GM21515 (cell line): Measurements from ENCODE around the gene SIDT1.

ENCODE experiments used
- ATAC-seq: cut with Tn5 transposase; IDR thresholded peaks from one replicate; pipeline ENCODE4 v1.9.1; 2021; ENCODE audit not compliant: unreplicated experiment

SIDT1 gene

DNA sequence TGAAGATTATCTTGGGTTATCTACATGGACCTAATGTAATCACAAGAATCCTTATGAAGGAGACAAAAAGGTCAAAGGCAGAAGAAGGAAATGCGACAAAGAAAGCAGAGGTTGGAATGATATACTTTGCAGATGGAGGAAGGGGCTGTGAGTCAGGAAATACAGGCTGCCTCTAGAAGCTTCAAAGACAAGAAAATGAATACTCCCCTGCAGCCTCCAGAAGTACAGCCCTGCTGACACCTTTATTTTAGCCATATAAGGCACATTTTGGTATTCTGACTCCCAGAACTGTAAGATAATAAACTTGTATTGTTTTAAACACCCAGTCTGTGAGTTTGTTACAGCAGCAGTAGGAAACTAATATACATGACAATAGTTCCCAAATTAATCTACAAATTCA, 58.6 kb downstream of the SIDT1 start:
- no peak for ATAC-seq

DNA sequence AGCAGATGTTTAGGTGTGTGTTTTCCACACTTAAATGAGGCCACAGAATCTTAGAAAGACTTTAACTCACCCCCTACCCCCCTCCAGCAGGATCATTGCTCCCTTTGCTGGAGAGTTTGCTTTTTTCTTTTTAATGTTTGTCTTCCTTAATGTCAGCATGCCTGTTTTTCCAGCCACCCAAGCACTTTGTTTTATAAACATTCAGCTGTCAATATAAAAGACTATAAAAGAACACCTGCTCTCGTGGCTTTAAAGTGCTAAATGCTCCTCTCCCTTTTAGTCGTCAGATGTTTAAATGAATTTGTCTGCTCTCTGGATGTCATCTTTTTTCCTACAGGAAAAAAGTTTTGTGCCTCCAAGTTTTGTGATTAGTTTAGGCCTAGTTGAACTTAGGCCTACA, 61.7 kb downstream of the SIDT1 start:
- ATAC-seq = no peak

DNA sequence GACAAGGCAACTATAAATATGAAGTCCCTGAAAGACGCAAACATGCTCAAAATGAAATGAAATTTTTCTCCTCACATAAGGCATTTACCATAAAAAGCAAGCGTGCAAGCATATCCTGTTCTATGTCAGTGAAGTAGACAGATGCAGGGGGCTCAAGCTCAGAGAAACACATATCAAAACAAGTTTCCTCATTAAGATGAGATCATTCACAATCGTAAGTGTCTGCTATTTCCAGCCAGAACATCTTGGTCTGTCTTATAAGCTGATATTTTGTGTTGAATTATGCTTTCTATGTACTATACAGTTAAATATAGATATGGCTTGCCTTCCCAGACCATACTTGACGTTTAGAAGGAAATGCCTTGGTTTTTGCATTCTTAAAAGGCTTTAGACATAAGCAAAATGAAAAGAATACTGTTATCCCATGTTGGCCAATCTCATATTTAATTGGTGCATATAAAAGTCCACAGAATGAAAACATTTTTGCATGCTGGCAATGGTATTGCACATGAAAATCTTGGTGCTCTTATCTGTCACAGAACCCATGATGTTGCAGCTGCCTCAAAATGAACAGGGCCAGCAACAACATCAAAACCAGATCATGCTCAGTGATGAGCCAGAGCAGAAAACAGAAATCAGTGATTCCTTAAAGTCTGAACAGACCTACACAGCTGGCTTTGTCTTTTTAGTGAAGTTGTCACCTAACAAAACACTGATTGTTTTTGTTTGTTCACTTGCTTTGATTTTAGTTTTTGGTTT, 65.4 kb downstream of the SIDT1 start:
- no peak for ATAC-seq

DNA sequence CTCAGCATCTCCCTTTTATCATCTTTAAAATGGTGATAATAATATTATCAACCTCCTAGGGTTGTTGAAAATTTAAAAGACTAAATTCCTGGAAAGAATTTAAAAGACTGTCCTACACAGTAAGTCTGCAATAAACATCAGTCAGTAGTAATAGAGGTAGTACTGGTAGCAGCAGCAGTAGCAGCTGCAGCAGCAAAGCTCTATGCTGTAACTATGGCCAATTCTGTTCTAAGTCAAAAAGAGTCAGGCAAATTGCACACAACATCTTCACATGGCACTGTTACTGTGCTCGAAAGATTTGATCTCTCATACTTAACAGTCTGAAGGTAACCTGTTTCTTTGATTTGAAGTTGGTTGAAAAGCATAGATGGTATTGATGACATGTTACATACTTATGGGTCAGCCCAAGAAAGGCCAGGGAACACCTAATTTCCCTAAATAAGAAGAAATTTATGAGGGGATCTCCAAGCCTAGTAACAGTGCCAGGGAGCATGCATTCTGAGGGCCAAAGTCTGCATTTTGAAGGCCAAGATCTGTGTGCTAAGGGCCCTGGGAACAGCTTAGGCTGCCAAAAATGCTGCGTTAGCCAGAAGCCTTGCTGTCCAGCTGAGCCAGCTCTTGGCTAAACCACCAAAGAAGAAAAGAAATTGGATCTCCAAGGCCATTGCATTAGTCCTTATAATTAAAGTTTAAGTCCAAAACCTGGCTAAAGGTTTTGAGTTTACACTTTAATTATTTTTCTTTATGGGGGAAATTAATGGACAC, 68.2 kb downstream of the SIDT1 start:
- ATAC-seq = no peak

DNA sequence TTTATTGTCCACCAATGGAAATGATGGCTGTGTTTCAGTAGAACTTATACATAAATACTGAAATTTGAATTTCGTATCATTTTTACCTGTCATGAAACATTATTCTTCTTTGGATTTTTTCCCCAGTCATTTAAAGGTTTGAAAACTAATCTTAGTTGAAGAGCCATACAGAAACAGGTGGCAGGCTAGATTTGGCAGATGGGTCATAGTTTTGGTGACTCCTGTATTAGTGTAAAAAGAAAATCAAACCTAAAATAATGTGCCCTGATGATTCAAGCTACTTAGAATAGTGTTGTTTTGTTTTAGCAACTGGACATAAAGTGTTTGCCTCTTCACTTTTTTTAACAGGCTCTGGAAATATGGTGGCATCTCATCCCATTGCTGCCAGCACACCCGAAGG, 68.9 kb downstream of the SIDT1 start:
- ATAC-seq = no peak

DNA sequence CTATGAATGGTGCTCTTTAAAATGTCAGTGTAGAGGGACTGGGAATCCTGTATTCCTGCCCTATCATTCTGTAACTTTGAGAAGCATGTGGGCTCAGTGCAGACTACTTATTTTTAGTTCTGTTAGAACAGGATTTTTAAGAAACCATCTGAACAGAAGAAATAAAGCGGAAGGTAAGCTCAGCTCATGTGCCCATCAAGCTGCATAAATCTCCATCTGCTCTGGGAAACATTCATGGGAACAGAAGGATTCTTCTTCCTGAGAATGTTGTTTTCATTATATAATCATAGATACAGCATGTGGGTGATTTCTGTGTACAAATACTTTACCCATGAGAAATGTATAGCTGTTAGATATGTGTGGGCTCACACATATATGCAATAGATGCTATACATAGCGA, 69.9 kb downstream of the SIDT1 start:
- no peak for ATAC-seq

DNA sequence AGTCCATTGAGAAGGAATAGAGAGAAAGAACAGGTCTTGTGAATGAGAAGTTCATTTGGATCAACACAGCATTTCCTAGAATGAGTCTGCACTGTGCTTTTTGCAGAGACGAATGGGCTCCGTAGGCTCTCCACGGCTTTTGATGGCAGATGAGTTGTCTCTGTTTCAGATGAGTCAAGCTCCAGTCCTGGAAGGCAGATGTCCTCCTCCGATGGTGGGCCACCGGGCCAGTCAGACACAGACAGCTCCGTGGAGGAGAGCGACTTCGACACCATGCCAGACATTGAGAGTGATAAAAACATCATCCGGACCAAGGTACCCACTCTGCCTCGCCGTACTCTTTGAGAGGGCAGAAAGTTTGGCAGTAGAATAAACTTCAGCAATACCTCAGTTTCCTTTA, 70.5 kb downstream of the SIDT1 start:
- ATAC-seq = no peak

DNA sequence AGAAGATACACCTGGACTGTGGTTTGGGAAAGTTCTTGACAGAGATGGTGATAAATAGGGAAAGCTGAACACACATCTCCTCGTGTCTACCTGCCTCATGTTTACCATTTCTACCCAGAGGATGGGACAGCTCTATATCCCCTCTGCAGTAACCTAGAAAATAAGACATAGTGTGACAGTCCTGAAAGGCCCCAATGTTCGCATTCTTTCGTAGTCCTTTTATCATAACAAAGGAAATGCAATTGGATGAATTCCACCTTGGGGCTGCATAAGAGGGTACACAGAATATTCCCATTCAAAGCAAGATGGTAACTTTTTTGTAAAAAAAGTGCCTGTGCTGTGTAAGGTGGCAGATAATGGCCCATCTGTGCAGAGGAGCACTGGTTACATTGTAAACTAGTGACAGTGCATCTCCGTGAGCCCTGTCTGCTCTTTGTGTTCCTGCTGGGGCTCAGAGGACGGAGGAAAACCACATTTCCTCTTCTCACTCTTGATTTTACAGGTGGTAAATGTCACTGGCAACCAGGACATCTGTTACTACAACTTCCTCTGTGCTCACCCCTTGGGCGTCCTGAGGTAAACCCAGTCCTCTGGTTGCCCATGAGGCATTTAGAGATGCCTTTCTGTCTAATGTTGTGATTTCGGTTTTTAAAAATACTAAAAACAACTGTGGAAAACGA, 74.3 kb downstream of the SIDT1 start:
- peak; percentile 97 for ATAC-seq

DNA sequence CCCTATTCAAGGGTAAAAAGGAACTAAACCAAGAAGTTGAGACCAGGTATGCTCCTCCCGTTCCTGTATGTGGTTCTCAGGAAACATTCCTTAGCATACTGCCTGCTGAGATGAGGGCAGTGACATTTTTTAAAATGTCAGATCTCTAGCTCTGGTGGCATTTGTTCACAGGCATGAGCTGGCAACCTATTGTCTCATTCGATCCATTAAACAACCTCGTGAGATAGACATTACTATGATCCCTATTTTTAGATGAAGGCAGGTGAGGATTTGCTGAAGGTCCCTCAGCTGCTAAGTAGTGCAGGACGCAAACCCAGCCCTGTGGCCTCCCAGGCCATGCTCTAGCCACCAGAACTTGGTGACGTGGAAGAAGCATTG, 74.9 kb downstream of the SIDT1 start:
- ATAC-seq = no peak

DNA sequence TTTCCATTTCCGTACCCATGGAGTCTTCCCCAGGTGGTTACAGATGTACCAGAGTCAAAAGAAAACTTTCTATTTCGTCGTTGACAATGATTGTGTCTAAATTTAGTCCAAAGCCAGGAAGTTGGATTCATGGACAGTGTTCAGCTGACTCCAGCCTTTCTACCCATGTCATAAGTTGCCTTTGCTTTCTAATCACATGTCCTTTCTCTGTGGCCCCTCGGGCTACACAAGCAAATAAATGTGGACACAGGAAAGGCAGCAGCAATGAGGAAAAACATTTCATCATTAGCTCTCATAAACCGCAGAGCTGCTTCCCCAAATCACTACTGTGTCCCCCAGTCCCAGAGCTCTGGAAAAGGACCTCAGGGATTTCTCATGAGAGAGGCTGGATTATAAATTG, 82.0 kb downstream of the SIDT1 start:
- ATAC-seq = no peak

DNA sequence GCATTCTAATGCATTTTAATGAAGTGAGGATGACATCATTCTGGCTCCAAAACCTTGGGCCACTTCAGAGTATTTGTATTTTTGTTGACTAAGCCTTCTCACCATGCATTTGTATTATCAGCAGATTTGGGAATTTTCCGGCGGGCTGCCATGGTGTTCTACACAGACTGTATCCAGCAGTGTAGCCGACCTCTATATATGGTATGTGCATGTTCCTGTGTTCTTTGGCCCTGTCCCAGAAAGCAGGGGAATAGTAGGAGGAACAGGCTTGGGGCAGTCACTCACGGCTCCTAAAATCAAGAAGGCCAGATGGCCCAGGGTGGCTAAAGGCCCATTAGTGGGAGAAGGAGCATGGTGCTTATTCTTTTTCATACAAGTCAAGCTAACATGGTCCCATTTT, 83.6 kb downstream of the SIDT1 start:
- no peak for ATAC-seq

DNA sequence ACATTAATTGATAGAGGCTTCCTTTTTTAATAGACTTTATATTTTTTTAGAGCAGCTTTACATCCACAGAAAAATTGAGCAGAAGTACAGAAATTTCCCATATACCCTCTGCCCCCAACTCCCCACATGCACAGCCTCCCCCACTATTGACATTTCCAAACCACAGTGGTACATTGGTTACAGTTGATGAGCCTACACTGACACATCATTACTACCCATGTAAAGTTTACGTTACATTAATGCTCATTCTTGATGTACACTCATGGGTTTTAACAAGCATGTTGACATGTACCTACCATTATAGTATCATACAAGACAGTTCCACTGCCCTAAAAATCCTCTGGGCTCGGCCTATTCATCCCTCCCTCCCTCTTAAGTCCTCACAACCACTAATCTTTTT, 85.4 kb downstream of the SIDT1 start:
- ATAC-seq = no peak

DNA sequence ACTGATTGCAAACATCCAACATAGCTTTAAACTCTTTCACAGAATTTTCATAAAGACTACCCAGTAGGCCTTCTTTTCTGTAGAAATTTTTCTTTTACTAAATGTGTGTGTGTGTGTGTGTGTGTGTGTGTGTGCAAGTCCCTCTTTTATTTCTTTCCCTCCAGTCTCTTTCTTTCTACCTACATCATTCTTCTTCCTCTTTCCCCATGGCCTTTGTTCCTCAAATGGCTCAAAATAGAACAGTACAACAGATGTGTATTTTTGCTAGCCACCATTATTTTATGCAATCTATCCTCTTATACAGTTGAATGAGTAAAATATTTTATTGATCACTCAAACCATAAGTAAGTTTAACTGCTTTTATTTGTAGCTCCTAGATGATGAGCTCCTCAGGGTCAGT, 87.7 kb downstream of the SIDT1 start:
- ATAC-seq = no peak

DNA sequence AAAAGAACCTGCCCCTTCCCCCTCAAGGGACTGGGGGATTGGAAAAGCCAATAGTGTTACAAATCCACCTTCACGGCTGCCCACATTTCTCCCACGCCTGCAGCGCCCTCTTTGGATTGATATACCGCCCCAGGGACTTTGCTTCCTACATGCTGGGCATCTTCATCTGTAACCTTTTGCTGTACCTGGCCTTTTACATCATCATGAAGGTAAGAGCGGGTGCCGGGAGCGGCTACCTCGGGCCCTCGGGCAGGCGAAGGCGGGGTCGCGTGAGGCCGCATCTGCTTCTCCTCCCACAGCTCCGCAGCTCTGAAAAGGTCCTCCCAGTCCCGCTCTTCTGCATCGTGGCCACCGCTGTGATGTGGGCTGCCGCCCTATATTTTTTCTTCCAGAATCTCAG, 91.0 kb downstream of the SIDT1 start:
- no peak for ATAC-seq

DNA sequence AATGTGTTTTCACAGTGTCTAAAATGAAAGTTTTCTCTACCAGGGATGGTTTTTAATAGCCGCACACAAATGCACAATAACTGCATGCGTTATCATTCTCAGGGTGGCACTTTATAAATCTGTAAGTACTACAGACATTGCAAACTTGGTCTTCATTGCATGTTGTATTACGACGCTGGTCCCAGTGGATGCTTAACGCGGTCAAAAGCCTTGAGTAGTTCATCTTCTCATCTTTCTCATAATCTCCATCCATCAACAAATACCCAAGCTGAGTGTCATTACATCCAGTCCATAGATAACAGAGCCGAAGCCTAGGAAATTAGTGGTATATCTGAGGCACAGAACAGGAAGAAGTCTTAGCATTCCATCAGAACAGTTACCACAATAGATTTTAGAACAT, 91.5 kb downstream of the SIDT1 start:
- no peak for ATAC-seq

DNA sequence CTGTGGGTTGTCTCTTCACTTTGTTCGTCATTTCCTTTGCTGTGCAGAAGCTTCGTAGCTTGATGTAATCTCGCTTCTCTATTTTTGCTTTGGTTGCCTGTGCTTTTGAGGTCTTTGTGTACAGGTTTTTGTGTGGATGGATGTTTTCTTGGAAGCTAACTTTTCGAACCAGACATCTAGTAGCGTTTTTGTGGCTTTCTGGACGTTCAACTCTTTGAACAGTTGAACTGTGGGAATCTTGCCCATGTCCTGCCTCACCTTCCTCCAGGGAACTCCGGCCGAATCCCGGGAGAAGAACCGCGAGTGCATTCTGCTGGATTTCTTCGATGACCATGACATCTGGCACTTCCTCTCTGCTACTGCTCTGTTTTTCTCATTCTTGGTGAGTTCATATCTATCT, 93.5 kb downstream of the SIDT1 start:
- no peak for ATAC-seq

DNA sequence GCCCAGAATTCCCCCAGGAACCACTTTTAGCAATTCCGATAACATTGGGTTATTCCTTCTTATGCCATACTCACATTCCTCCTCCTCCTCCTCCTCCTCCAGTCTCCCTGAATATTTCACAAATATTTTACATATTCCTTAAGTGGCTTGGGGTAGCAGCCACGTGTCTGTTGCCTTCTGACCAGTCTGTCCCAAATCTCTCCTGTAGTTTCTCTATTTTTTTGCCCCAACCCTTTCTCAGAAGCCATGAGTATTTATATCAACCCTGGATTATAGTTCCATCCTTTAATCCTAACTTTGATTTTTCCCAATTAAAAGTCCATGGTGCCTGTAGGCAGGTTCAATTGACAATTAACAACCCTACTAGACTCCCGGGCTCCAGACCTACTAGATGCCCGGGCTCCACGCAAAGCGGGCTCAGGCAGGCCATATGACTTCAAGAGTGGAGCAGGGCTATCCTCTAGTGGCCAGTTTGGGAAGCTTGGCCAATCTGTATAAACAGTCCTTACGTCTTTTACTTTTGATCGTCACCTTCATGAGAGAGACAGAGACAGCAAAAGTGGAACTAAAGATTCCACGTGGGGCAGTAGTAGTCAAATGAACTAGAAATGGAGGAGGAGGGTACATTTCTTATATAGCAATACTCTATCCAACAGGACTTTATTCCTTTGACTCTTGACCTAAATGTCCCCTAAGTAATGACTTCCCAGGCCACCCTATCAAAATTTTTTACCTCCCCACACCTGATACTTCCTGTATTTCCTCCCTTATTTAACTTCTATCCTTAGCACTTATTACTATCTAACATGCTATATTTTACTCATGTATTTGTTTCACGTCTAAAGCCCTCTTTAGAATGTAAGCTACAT, 94.4 kb downstream of the SIDT1 start:
- peak; percentile 57 for ATAC-seq

DNA sequence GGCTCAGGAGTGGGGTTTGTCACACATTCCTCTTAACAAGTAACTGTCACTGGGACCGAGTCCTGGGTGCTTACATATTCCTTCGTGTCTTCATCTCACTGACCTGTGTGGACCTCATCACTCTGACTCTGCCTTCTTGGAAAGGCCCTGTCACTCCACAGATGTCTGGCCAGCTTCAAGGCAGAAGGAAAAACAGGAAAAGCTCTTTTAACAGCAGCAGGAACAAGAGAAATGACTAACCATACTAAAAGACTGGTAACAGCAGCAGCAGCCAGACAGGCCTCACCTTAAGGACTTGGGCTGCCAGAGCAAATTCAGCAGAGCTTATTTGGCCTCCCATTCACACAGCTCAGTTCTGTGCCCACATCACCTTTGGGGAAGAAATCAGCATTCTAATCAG, 96.0 kb downstream of the SIDT1 start:
- no peak for ATAC-seq

DNA sequence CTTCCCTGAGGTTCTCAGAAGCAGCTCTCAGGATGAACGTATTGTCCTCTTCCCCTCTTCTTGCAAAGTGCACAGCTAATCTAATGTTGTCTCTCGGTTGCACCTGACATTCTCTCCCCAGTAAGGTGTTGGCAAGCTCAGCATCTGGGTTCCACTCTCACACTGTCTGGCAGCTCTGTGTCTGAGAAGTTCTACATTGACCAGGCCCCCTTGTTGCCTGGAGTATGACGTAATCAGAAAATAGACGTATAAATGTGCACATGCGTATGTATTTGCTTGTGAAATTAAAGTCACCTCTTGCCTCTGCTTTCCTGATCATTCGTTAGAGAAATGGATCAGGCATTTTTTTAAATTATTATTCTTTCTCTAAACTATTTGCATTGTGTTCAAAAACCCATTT, 96.4 kb downstream of the SIDT1 start:
- ATAC-seq = no peak

DNA sequence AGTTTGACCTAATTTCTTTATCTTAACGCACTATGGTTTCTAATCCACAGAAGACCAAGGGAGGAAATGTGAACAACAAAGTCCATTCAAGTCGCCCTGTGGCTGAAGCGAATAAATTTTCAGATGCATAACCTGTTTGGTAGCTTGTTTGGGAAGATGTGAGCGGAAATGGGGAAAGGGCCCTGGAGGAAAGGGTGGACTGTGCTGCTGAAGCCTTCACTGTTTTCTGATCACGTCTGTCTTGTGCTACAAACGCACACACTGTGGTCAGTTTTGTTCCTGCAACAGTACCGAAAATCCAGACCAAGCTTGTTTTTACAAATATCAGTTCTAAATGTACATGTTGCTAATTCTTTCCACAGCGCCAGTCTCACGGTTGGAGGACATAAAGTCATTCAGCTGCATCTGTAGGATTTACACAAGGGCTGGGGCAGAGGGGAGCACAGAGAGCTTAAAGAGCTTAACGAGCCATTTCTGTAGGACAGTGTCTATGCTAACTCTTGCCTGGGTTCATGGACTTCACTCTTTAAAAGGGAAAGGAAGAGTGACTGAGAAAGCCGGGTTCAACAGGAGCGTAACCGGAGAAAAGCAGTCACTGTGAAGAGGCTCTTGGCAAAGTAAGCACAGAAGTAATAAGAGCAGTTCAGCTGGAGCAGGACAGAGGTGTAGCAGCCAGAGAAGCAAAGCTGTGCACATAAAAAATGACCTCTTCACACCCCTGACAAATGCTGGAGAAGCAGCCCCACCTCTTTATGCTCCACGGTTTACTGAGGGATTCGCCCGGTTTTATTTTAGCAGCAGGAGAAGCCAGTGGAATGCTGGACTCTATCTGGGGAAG, 97.4 kb downstream of the SIDT1 start:
- no peak for ATAC-seq
